Measurements from ENCODE around the gene MYOZ2.

DNA sequence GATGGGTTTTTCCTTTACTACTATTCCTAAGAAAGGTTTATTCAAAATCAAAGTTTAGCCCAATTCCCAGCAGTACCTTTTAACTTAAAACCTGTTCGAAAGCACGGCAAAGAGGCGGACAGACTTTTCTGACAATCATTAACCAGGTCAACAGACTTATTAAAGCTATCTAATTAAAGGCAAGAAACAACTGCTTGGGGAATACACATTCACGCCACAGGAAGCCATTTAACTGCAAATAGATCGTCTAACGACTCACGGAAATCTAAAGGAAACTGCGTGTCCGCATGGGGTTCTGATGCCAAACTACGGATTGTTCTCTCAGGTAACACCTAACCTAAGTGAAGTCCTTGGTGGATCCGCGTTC, 76.2 kb downstream of the MYOZ2 start:
- TF ChIP-seq, protein P1, sequence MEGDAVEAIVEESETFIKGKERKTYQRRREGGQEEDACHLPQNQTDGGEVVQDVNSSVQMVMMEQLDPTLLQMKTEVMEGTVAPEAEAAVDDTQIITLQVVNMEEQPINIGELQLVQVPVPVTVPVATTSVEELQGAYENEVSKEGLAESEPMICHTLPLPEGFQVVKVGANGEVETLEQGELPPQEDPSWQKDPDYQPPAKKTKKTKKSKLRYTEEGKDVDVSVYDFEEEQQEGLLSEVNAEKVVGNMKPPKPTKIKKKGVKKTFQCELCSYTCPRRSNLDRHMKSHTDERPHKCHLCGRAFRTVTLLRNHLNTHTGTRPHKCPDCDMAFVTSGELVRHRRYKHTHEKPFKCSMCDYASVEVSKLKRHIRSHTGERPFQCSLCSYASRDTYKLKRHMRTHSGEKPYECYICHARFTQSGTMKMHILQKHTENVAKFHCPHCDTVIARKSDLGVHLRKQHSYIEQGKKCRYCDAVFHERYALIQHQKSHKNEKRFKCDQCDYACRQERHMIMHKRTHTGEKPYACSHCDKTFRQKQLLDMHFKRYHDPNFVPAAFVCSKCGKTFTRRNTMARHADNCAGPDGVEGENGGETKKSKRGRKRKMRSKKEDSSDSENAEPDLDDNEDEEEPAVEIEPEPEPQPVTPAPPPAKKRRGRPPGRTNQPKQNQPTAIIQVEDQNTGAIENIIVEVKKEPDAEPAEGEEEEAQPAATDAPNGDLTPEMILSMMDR (IDR thresholded peaks at IDR 0.05; ENCODE audit: extremely low read depth in 1 of 2, insufficient read depth in 1 of 2, low read depth in 1 of 2, low read length in 2 of 2), result no peak
- TF ChIP-seq EZH2 (IDR thresholded peaks at IDR 0.05; ENCODE audit: borderline replicate concordance, low read depth, low read length, severe bottlenecking), result no peak
- no peak for TF ChIP-seq POLR2AphosphoS5 (IDR thresholded peaks at IDR 0.05; ENCODE audit: insufficient read depth, low read depth, low read length)
- no peak for TF ChIP-seq POLR2A (IDR thresholded peaks at IDR 0.05; ENCODE audit: low read depth, low read length)
- TF ChIP-seq MYC (IDR thresholded peaks at IDR 0.05; ENCODE audit: low read depth, low read length), result no peak
- TF ChIP-seq JUN (IDR thresholded peaks at IDR 0.05; ENCODE audit: borderline replicate concordance, insufficient read depth, insufficient read length, low read depth), result no peak
- TF ChIP-seq, protein P2, sequence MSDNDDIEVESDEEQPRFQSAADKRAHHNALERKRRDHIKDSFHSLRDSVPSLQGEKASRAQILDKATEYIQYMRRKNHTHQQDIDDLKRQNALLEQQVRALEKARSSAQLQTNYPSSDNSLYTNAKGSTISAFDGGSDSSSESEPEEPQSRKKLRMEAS (IDR thresholded peaks at IDR 0.05; ENCODE audit: insufficient read depth, insufficient read length), result no peak

All from endothelial cell of umbilical vein (primary cell).